SK-N-SH treated with all-trans-retinoic acid at 6 μM for 48 hours (cell line): ENCODE results near the gene PVALB.

Experiments
- ATAC-seq: fragments of 200-7000 bp; cut with Tn5 transposase; 3 replicates; pipeline ENCODE4 v1.9.1; 2020; ENCODE audit warnings: mild to moderate bottlenecking, moderate library complexity
- ARNTL ChIP-seq: fragments of 450-650 bp; formaldehyde crosslinking; IDR thresholded peaks from 2 replicates; pipeline ENCODE4 v1.5.0; 2020; ENCODE audit warnings: low read depth, mild to moderate bottlenecking, moderate library complexity, borderline replicate concordance
- BACH2 ChIP-seq: fragments of 250-450 bp; sonication (Bioruptor Pico); IDR thresholded peaks from 2 replicates; pipeline ENCODE4 v1.9.0; 2021; ENCODE audit warnings: mild to moderate bottlenecking, borderline replicate concordance
- CREB5 ChIP-seq: fragments of 250-450 bp; sonication (Bioruptor Pico); IDR thresholded peaks from 2 replicates; pipeline ENCODE4 v1.5.1; 2020; ENCODE audit warnings: low read depth, mild to moderate bottlenecking, moderate library complexity
- CSDC2 ChIP-seq: fragments of 250-450 bp; sonication (Bioruptor Pico); IDR thresholded peaks from 2 replicates; pipeline ENCODE4 v1.5.0; 2020; ENCODE audit warnings: mild to moderate bottlenecking, moderate library complexity
- CSRNP3 ChIP-seq: fragments of 250-450 bp; sonication (Bioruptor Pico); IDR thresholded peaks from 2 replicates; pipeline ENCODE4 v1.5.1; 2021; ENCODE audit warnings: mild to moderate bottlenecking, moderate library complexity
- ESRRG ChIP-seq: fragments of 250-450 bp; sonication (Bioruptor Pico); IDR thresholded peaks from 2 replicates; pipeline ENCODE4 v1.6.1; 2021; ENCODE audit warnings: mild to moderate bottlenecking
- GLIS3 ChIP-seq: fragments of 250-450 bp; sonication (Bioruptor Pico); IDR thresholded peaks from 2 replicates; pipeline ENCODE4 v1.5.0; 2020; ENCODE audit warnings: mild to moderate bottlenecking, moderate library complexity
- ISL1 ChIP-seq: fragments of 250-450 bp; sonication (Bioruptor Pico); IDR thresholded peaks from 2 replicates; pipeline ENCODE4 v2.1.2; 2022; ENCODE audit warnings: mild to moderate bottlenecking, moderate library complexity
- OSR1 ChIP-seq: fragments of 250-450 bp; sonication (Bioruptor Pico); IDR thresholded peaks from 2 replicates; pipeline ENCODE4 v1.8.0; 2022; ENCODE audit warnings: moderate library complexity, mild to moderate bottlenecking, inconsistent platforms
- POU6F1 ChIP-seq: fragments of 250-450 bp; sonication (Bioruptor Pico); IDR thresholded peaks from 2 replicates; pipeline ENCODE4 v1.8.0; 2021; ENCODE audit warnings: low read depth, mild to moderate bottlenecking, moderate library complexity, borderline replicate concordance
- PPARA ChIP-seq: fragments of 250-450 bp; sonication (Bioruptor Pico); IDR thresholded peaks from 2 replicates; pipeline ENCODE4 v1.5.0; 2020; ENCODE audit warnings: mild to moderate bottlenecking, borderline replicate concordance
- RARB ChIP-seq: fragments of 250-450 bp; sonication (Bioruptor Pico); IDR thresholded peaks from 2 replicates; pipeline ENCODE4 v1.8.0; 2021; ENCODE audit warnings: mild to moderate bottlenecking, moderate library complexity
- SNAI2 ChIP-seq: fragments of 250-450 bp; sonication (Bioruptor Pico); IDR thresholded peaks from 2 replicates; pipeline ENCODE4 v1.5.0; 2020; ENCODE audit warnings: mild to moderate bottlenecking, moderate library complexity
- TCF4 ChIP-seq: fragments of 250-450 bp; sonication (Bioruptor Pico); IDR thresholded peaks from 2 replicates; pipeline ENCODE4 v1.8.0; 2021; ENCODE audit warnings: mild to moderate bottlenecking, moderate library complexity, borderline replicate concordance
- ZC3H10 ChIP-seq: fragments of 250-450 bp; sonication (Bioruptor Pico); IDR thresholded peaks from 2 replicates; pipeline ENCODE4 v1.5.1; 2021; ENCODE audit warnings: mild to moderate bottlenecking, moderate library complexity
- ZFP3 ChIP-seq: fragments of 250-450 bp; sonication (Bioruptor Pico); IDR thresholded peaks from 2 replicates; pipeline ENCODE4 v1.5.0; 2020; ENCODE audit warnings: mild to moderate bottlenecking, moderate library complexity
- ZNF565 ChIP-seq: fragments of 450-650 bp; formaldehyde crosslinking; conservative IDR thresholded peaks from 2 replicates; pipeline ENCODE4 v1.5.0; 2020; ENCODE audit warnings: low read depth, mild to moderate bottlenecking, moderate library complexity
- ZNF70 ChIP-seq: fragments of 450-650 bp; formaldehyde crosslinking; IDR thresholded peaks from 2 replicates; pipeline ENCODE4 v1.5.0; 2020; ENCODE audit warnings: mild to moderate bottlenecking, moderate library complexity
- ZNF8 ChIP-seq: fragments of 450-650 bp; formaldehyde crosslinking; IDR thresholded peaks from 2 replicates; pipeline ENCODE4 v1.5.0; 2020; ENCODE audit warnings: mild to moderate bottlenecking, moderate library complexity
- TF ChIP-seq, protein P1 (sequence below): fragments of 250-450 bp; sonication (Bioruptor Pico); IDR thresholded peaks from 2 replicates; pipeline ENCODE4 v1.8.0; 2020; ENCODE audit warnings: mild to moderate bottlenecking, moderate library complexity, borderline replicate concordance

The PVALB gene

DNA sequence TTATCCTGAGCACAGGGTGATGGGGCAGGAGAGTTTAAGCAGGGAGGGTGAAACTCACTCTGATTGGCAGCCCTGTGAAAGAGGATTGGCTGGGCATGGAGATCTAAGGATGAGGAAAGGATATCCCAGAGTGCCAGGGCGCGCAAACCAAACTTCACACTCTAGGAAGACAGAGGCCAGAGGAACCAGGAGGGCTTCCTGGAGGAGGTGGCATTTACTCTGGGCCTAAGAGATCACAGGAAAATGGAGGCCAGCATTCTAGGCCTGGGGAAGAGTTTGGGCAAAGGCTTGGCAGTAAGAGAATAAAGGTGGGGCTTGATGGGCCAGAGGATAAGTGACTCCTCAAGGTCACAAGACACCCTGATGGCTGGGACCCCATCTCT, 43.6 kb upstream of the PVALB start:
- TF ChIP-seq, protein P1, sequence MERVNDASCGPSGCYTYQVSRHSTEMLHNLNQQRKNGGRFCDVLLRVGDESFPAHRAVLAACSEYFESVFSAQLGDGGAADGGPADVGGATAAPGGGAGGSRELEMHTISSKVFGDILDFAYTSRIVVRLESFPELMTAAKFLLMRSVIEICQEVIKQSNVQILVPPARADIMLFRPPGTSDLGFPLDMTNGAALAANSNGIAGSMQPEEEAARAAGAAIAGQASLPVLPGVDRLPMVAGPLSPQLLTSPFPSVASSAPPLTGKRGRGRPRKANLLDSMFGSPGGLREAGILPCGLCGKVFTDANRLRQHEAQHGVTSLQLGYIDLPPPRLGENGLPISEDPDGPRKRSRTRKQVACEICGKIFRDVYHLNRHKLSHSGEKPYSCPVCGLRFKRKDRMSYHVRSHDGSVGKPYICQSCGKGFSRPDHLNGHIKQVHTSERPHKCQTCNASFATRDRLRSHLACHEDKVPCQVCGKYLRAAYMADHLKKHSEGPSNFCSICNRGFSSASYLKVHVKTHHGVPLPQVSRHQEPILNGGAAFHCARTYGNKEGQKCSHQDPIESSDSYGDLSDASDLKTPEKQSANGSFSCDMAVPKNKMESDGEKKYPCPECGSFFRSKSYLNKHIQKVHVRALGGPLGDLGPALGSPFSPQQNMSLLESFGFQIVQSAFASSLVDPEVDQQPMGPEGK (CRISPR knock-in tag) = no peak
- TF ChIP-seq ARNTL (no peak), OSR1 (CRISPR knock-in tag) (no peak), PPARA (CRISPR knock-in tag) (no peak)
- TF ChIP-seq, all 23 proteins: peak for 0

DNA sequence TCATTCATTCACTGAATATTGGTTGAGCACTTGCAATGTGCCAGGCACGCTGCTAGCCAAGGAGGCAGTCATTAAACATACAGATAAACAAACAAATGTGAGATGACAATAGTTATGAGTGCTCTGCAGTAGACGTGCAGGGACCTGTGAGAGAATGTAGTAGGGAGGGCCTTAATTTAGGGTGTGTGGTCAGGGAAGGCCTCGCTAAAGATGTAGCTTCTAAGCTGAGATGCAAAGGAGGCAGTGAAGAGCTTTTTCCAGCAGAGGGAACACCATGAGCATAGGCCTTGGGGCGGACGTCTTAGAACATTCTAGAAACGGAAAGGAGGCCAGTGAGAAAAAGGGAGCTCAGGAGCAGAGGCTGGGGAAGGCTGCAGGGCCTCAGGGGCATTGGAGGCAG, 43.2 kb upstream of the PVALB start:
- ATAC-seq = no peak
- TF ChIP-seq ESRRG = no peak
- TF ChIP-seq OSR1 (CRISPR knock-in tag) = no peak
- TF ChIP-seq BACH2 (CRISPR knock-in tag) = no peak
- no peak for TF ChIP-seq RARB (CRISPR knock-in tag)
- TF ChIP-seq GLIS3 (CRISPR knock-in tag) = no peak
- TF ChIP-seq SNAI2 (CRISPR knock-in tag) = no peak
- TF ChIP-seq CSDC2 (CRISPR knock-in tag) = no peak
- TF ChIP-seq ZNF8 = no peak
- no peak for TF ChIP-seq ZNF565 (CRISPR knock-in tag)
- no peak for TF ChIP-seq ZFP3 (CRISPR knock-in tag)
- TF ChIP-seq ISL1 (CRISPR knock-in tag) = no peak
- no peak for TF ChIP-seq TCF4 (CRISPR knock-in tag)
- TF ChIP-seq, protein P1 (CRISPR knock-in tag) = no peak
- no peak for TF ChIP-seq ZC3H10 (CRISPR knock-in tag)
- TF ChIP-seq CREB5 (CRISPR knock-in tag) = no peak
- no peak for TF ChIP-seq PPARA (CRISPR knock-in tag)

More for the DNA sequence above, 43.6 kb upstream of the PVALB start:
- no peak for ATAC-seq

GRCh38 chr22:36858966-36859365, 42.1 kb upstream of the PVALB start:
- no peak for ATAC-seq
- TF ChIP-seq ZNF8 (no peak), CSDC2 (CRISPR knock-in tag) (no peak), CSRNP3 (no peak), RARB (CRISPR knock-in tag) (no peak), ZNF70 (CRISPR knock-in tag) (no peak), ZC3H10 (CRISPR knock-in tag) (no peak), ESRRG (no peak), TCF4 (CRISPR knock-in tag) (no peak), ZNF565 (CRISPR knock-in tag) (no peak), GLIS3 (CRISPR knock-in tag) (no peak), OSR1 (CRISPR knock-in tag) (no peak), CREB5 (CRISPR knock-in tag) (no peak), POU6F1 (CRISPR knock-in tag) (no peak), PPARA (CRISPR knock-in tag) (no peak), ZFP3 (CRISPR knock-in tag) (no peak), BACH2 (CRISPR knock-in tag) (no peak)
- TF ChIP-seq, protein P1 (CRISPR knock-in tag) = no peak
